Liver (tissue), 9 donors: ENCODE results near the gene GAD1. TPM values are rescaled to one million over a fixed set of nuclear protein-coding genes. Genes with fewer than 3 reads are reported as not detected.
A peak's percentile ranks its signal among the peaks of the same experiment; 100 is the strongest.

ENCODE experiments used
- DNase-seq: peaks from one replicate; pipeline ENCODE4 v3.0.0-alpha.2; 2017; ENCODE audit warnings: low spot score
- H3K27ac ChIP-seq, 2 donors: one replicate each; pipeline ENCODE4 v1.7.0; 2013; ENCODE audit warnings: inconsistent platforms in 2 of 2, low read length in 2 of 2, control low read depth in 1 of 2, low read depth in 1 of 2, mild to moderate bottlenecking in 1 of 2
- H3K27me3 ChIP-seq, 4 donors: one replicate each; pipeline versions ENCODE4 v1.6.1 to v1.7.0; 2013; ENCODE audit warnings: low read length in 3 of 4, inconsistent platforms in 1 of 4, mild to moderate bottlenecking in 1 of 4, moderate library complexity in 1 of 4; ENCODE audit not compliant: control insufficient read depth in 4 of 4, insufficient read depth in 4 of 4
- H3K36me3 ChIP-seq, 4 donors: one replicate each; pipeline versions ENCODE4 v1.6.1 to v1.7.0; 2013; ENCODE audit warnings: low read length in 3 of 4, mild to moderate bottlenecking in 3 of 4, low read depth in 1 of 4, moderate library complexity in 1 of 4; ENCODE audit not compliant: control insufficient read depth in 4 of 4, insufficient read depth in 3 of 4
- H3K4me1 ChIP-seq, 4 donors: one replicate each; pipeline versions ENCODE4 v1.6.1 to v1.7.0; 2013; ENCODE audit warnings: low read length in 3 of 4, mild to moderate bottlenecking in 3 of 4, moderate library complexity in 1 of 4; ENCODE audit not compliant: control insufficient read depth in 4 of 4, insufficient read depth in 4 of 4
- H3K4me3 ChIP-seq, 3 donors: one replicate each; pipeline versions ENCODE4 v1.6.1 to v1.7.0; 2013; ENCODE audit warnings: low read length in 3 of 3, control low read depth in 1 of 3, low read depth in 1 of 3, mild to moderate bottlenecking in 1 of 3
- H3K9ac ChIP-seq, 2 donors: one replicate each; pipeline ENCODE4 v1.7.0; 2013; ENCODE audit warnings: low read length in 2 of 2, mild to moderate bottlenecking in 2 of 2, moderate library complexity in 2 of 2, control low read depth in 1 of 2, low read depth in 1 of 2
- H3K9me3 ChIP-seq, 4 donors: one replicate each; pipeline versions ENCODE4 v1.6.1 to v1.7.0; 2013; ENCODE audit warnings: low read length in 3 of 4; ENCODE audit not compliant: control insufficient read depth in 4 of 4
- EGR1 ChIP-seq, 2 donors: IDR thresholded peaks; 2 replicates each; pipeline ENCODE4 v1.6.1; 2016 to 2018; ENCODE audit warnings: antibody characterized with exemption in 2 of 2, low read depth in 2 of 2
- FOXA1 ChIP-seq: IDR thresholded peaks from 2 replicates; pipeline ENCODE4 v1.6.1; 2016; ENCODE audit warnings: antibody characterized with exemption
- FOXA2 ChIP-seq: IDR thresholded peaks from 2 replicates; pipeline ENCODE4 v1.6.1; 2016; ENCODE audit warnings: antibody characterized with exemption
- HNF4A ChIP-seq, 2 donors: conservative IDR thresholded peaks; 2 replicates each; pipeline ENCODE4 v1.6.1; 2016; ENCODE audit warnings: antibody characterized with exemption in 2 of 2, mild to moderate bottlenecking in 2 of 2
- HNF4G ChIP-seq: IDR thresholded peaks from 2 replicates; pipeline ENCODE4 v1.6.1; 2016; ENCODE audit warnings: antibody characterized with exemption
- JUND ChIP-seq, 2 donors: IDR thresholded peaks; 2 replicates each; pipeline ENCODE4 v1.6.1; 2016; ENCODE audit warnings: antibody characterized with exemption in 2 of 2
- RAD21 ChIP-seq, 2 donors: IDR thresholded peaks; 2 replicates each; pipeline ENCODE4 v1.6.1; 2016; ENCODE audit warnings: antibody characterized with exemption in 2 of 2, mild to moderate bottlenecking in 2 of 2
- RXRA ChIP-seq, 2 donors: IDR thresholded peaks; 2 replicates each; pipeline ENCODE4 v1.6.1; 2017 to 2018; ENCODE audit warnings: antibody characterized with exemption in 2 of 2, mild to moderate bottlenecking in 1 of 2
- SP1 ChIP-seq: IDR thresholded peaks from 2 replicates; pipeline ENCODE4 v1.6.1; 2018; ENCODE audit warnings: antibody characterized with exemption, mild to moderate bottlenecking
- YY1 ChIP-seq: IDR thresholded peaks from 2 replicates; pipeline ENCODE4 v1.6.1; 2016; ENCODE audit warnings: antibody characterized with exemption, mild to moderate bottlenecking
- WGBS: extraction: QIAGEN DNeasy Blood & Tissue Kit; methylation state at CpG from one replicate; pipeline ENCODE4 v1.1.7; 2013; 5-methylcytosine and 5-hydroxymethylcytosine counted together
- polyA plus RNA-seq, 2 donors: library from polyadenylated mRNA; stranded (reverse) in 1 of 2; unstranded in 1 of 2; fragments of 200-250 nt in 1 of 2; fragments of >200 nt in 1 of 2; fragmentation: Nextera tagmentation in 1 of 2; extraction: Ambion mirVana in 1 of 2; gene quantifications; one replicate each; pipeline versions ENCODE4 v1.2.1 to v1.2.3, GENCODE V29; 2013 to 2015
- total RNA-seq, 2 donors: library from RNA; depleted of rRNA; stranded (reverse); fragments of >200 nt; gene quantifications; one replicate each; pipeline ENCODE4 v1.2.3, GENCODE V29; 2014
- TF ChIP-seq, protein P1 (sequence below): fragments of 150-350 bp; IDR thresholded peaks from 2 replicates; pipeline ENCODE4 v1.5.1; 2017; ENCODE audit warnings: improper control_type of control experiment, low read depth, low read length; ENCODE audit not compliant: missing input control
- TF ChIP-seq, protein P2 (sequence below): IDR thresholded peaks from 2 replicates; pipeline ENCODE4 v1.6.1; 2016; ENCODE audit warnings: antibody characterized with exemption
- TF ChIP-seq, protein P3 (sequence below): IDR thresholded peaks from 2 replicates; pipeline ENCODE4 v1.6.1; 2016; ENCODE audit warnings: antibody characterized with exemption
- TF ChIP-seq, protein P4 (sequence below): IDR thresholded peaks from 2 replicates; pipeline ENCODE4 v1.6.1; 2016; ENCODE audit warnings: antibody characterized with exemption, mild to moderate bottlenecking
- donor health status: healthy.
- donor health status: healthy.
- donor health status: healthy.
- donor health status: healthy.
- donor health status: healthy.

Gene GAD1
- total and polyA plus RNA-seq, 4 donors, result 0.08 to 0.19 TPM; not detected in 2

DNA sequence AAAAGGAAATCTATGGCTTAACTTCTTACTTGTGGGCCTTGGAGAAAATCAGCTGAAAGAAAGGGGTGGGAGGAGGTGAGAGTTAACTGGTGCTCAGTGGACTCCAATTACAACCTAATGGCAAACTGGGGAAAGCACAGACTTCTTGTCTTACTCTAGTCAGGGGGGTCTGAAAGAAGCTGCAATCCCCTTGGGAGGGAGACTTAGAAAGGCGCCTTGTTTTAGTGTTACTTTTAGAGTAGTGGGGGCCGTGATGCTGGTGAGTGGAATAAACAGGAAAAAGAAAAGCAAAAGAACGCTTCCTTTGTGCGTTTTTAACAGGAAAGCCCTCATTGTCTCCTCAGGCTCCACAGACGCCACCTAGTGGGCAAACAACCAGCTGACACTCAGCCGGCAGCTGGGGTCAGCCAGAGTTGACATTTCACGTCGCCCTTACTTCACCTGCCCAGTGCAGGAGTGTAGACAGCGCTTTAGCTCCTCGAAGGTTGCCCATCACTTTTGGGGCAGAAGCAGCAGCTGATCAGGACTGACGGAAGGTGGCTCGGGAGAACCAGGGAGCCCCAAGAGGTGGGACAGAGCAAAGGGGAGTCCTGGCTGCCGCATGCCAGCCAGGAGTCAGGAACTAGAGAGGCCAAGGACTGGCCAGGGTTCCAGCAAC, 56.5 kb downstream of the GAD1 start:
- H3K4me1 ChIP-seq, result peaks cover 0 to 6% (median 0%) of the 10 kb centered on the region in 4 donors
- DNase-seq, result peak; percentile 73
- no peak overlapping the region for H3K9ac ChIP-seq
- H3K36me3 ChIP-seq, result no peaks in the 10 kb centered on the region
- peak overlapping the region in 1 of 3 donors; percentile 25 for H3K4me3 ChIP-seq
- TF ChIP-seq RXRA (IDR thresholded peaks at IDR 0.05) (peak; percentile 90 to 97), YY1 (no peak), RAD21 (IDR thresholded peaks at IDR 0.05) (peak; percentile 75 to 83), SP1 (no peak)
- TF ChIP-seq, protein P1, sequence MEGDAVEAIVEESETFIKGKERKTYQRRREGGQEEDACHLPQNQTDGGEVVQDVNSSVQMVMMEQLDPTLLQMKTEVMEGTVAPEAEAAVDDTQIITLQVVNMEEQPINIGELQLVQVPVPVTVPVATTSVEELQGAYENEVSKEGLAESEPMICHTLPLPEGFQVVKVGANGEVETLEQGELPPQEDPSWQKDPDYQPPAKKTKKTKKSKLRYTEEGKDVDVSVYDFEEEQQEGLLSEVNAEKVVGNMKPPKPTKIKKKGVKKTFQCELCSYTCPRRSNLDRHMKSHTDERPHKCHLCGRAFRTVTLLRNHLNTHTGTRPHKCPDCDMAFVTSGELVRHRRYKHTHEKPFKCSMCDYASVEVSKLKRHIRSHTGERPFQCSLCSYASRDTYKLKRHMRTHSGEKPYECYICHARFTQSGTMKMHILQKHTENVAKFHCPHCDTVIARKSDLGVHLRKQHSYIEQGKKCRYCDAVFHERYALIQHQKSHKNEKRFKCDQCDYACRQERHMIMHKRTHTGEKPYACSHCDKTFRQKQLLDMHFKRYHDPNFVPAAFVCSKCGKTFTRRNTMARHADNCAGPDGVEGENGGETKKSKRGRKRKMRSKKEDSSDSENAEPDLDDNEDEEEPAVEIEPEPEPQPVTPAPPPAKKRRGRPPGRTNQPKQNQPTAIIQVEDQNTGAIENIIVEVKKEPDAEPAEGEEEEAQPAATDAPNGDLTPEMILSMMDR, result peak; percentile 91
- H3K27me3 ChIP-seq, result no peaks in the 10 kb centered on the region
- H3K9me3 ChIP-seq, result no peaks in the 10 kb centered on the region
- WGBS, result 17% methylated on average over 13 of the region's 13 CpGs
- no peak overlapping the region for H3K27ac ChIP-seq

DNA sequence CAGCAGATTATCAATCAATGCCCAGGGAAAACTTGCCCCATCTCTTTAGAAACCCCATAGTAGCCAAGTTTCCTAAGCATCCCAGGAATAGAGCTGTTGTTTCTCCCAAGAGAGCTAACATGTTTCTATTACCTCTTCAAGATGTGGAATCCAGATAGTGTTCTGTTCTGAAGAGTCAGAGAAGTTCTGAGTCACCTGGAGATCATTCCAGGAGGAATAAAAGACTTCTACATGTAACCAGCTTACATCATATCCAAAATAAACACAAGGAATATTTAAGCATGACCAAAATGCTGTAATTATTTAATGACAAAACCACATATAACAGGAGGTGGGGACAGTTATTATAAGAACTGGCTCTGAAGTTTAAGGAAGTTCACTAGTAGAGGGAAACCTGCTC, 61.4 kb downstream of the GAD1 start:
- DNase-seq, result no peak

DNA sequence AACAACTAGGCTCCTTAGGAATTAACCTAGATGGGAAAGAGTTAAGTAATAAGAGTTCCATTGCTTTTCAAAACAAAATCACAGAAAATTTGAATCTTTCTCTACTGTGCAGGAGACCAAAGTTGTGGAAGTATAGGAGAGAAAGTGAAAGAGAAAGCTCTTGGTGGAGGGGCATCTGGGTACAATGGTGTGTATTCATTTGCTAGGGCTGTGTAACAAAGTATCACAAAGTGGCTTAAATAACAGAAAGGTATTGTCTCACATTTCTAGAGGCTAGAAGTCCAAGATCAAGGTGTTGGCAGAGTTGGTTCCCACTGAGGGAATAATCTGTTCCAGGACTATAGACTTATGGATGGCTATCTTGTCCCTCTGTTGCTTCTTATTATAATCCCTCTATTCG, 61.8 kb downstream of the GAD1 start:
- no peak overlapping the region for H3K9ac ChIP-seq
- no peak overlapping the region for H3K27ac ChIP-seq
- WGBS, result 67% methylated on average over 1 of the region's 1 CpG
- H3K9me3 ChIP-seq, result no peaks in the 10 kb centered on the region
- no peak for DNase-seq
- H3K4me1 ChIP-seq, result peaks cover 0 to 4% (median 0%) of the 10 kb centered on the region in 4 donors
- no peaks in the 10 kb centered on the region for H3K36me3 ChIP-seq
- H3K4me3 ChIP-seq, result no peak overlapping the region
- no peaks in the 10 kb centered on the region for H3K27me3 ChIP-seq
- TF ChIP-seq, protein P2, sequence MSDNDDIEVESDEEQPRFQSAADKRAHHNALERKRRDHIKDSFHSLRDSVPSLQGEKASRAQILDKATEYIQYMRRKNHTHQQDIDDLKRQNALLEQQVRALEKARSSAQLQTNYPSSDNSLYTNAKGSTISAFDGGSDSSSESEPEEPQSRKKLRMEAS, result no peak
- TF ChIP-seq, protein P3, sequence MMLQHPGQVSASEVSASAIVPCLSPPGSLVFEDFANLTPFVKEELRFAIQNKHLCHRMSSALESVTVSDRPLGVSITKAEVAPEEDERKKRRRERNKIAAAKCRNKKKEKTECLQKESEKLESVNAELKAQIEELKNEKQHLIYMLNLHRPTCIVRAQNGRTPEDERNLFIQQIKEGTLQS, result no peak
- TF ChIP-seq HNF4G, result no peak
- TF ChIP-seq EGR1 (IDR thresholded peaks at IDR 0.05; ENCODE audit: low read depth in 2 of 2), result no peak
- TF ChIP-seq, protein P4, sequence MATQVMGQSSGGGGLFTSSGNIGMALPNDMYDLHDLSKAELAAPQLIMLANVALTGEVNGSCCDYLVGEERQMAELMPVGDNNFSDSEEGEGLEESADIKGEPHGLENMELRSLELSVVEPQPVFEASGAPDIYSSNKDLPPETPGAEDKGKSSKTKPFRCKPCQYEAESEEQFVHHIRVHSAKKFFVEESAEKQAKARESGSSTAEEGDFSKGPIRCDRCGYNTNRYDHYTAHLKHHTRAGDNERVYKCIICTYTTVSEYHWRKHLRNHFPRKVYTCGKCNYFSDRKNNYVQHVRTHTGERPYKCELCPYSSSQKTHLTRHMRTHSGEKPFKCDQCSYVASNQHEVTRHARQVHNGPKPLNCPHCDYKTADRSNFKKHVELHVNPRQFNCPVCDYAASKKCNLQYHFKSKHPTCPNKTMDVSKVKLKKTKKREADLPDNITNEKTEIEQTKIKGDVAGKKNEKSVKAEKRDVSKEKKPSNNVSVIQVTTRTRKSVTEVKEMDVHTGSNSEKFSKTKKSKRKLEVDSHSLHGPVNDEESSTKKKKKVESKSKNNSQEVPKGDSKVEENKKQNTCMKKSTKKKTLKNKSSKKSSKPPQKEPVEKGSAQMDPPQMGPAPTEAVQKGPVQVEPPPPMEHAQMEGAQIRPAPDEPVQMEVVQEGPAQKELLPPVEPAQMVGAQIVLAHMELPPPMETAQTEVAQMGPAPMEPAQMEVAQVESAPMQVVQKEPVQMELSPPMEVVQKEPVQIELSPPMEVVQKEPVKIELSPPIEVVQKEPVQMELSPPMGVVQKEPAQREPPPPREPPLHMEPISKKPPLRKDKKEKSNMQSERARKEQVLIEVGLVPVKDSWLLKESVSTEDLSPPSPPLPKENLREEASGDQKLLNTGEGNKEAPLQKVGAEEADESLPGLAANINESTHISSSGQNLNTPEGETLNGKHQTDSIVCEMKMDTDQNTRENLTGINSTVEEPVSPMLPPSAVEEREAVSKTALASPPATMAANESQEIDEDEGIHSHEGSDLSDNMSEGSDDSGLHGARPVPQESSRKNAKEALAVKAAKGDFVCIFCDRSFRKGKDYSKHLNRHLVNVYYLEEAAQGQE, result no peak
- TF ChIP-seq FOXA2, result no peak
- no peak for TF ChIP-seq FOXA1
- no peak for TF ChIP-seq RXRA (IDR thresholded peaks at IDR 0.05)
- TF ChIP-seq RAD21 (IDR thresholded peaks at IDR 0.05), result no peak
- no peak for TF ChIP-seq HNF4A (conservative IDR thresholded peaks at IDR 0.05)
- TF ChIP-seq YY1, result no peak

More for the DNA sequence above, 61.4 kb downstream of the GAD1 start:
- H3K36me3 ChIP-seq, result no peaks in the 10 kb centered on the region
- H3K27ac ChIP-seq, result no peak overlapping the region
- peaks cover 0 to 7% (median 0%) of the 10 kb centered on the region in 4 donors for H3K4me1 ChIP-seq
- no peaks in the 10 kb centered on the region for H3K27me3 ChIP-seq
- no peak overlapping the region for H3K4me3 ChIP-seq
- H3K9ac ChIP-seq, result no peak overlapping the region
- TF ChIP-seq, protein P4, result no peak
- TF ChIP-seq YY1 (no peak), JUND (IDR thresholded peaks at IDR 0.05) (no peak), SP1 (no peak), FOXA1 (no peak), HNF4G (no peak), EGR1 (IDR thresholded peaks at IDR 0.05; ENCODE audit: low read depth in 2 of 2) (no peak), FOXA2 (no peak)
- H3K9me3 ChIP-seq, result no peaks in the 10 kb centered on the region
